ENCODE data around the gene MCF2. TPM values are rescaled to one million over a fixed set of nuclear protein-coding genes. Genes with fewer than 3 reads are reported as not detected.

MCF2 gene
- 0.06 TPM in 1 of 2 replicates, not detected in the other for total RNA-seq

DNA sequence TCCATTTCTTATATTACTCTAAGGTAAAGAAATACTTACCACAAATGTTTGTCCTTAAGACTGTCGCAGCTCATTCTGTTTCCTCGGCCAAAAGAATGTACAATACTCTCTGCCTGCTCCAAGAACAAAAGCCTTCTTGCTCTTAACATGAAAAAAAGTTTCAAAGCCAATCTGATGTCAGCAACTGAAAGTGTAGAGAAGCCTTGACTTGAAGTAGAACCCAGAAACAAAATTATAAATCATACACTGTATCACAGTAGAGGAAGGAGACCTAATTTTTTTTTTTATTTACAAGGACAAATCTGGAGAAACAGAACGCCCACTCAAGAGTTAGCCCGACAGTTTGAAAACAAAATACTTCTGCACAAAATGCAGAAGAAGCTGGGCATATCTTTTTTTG is at the start of gene MCF2:
TSS of gene MCF2 (minus strand) at position 101 of the 400 bp plus-strand sequence. CDS start 56,423 bp downstream, outside the sequence.

Other genes starting within 250 kb of the MCF2 start
- gene F9, start 177.4 kb downstream of the MCF2 start, total RNA-seq, result not detected in 2 replicates
- gene ATP11C, start 224.9 kb upstream of the MCF2 start, total RNA-seq, result 24.7 and 32.3 TPM in 2 replicates